HG03571 (cell line): Measurements from ENCODE around the gene ACIN1.

Experiments
- ATAC-seq: cut with Tn5 transposase; IDR thresholded peaks from one replicate; pipeline ENCODE4 v1.9.1; 2021; ENCODE audit not compliant: unreplicated experiment

ACIN1 gene

GRCh38 chr14:23060536-23061260 is 34.2 kb downstream of the ACIN1 start:
- no peak for ATAC-seq

- no peak for ATAC-seq
Observed at GRCh38 chr14:23058654-23059504, 36.1 kb downstream of the ACIN1 start.

GRCh38 chr14:23057757-23058653 is 36.9 kb downstream of the ACIN1 start:
- ATAC-seq: peak; percentile 57

GRCh38 chr14:23056956-23057756 is 37.8 kb downstream of the ACIN1 start, which contains the start of gene CDH24:
Gene CDH24, minus strand, starts transcription at chr14:23057520. Its CDS starts 1,787 bp downstream, at chr14:23055733.
- ATAC-seq: no peak

GRCh38 chr14:23056145-23056955 is 38.6 kb downstream of the ACIN1 start:
- ATAC-seq: peak; percentile 40

- ATAC-seq: no peak
Observed at GRCh38 chr14:23055621-23056144, 39.3 kb downstream of the ACIN1 start.

- ATAC-seq: no peak
Observed at GRCh38 chr14:23055147-23055550, 39.8 kb downstream of the ACIN1 start.

GRCh38 chr14:23054000-23054811 is 40.7 kb downstream of the ACIN1 start:
- no peak for ATAC-seq

- ATAC-seq: no peak
Observed at GRCh38 chr14:23053426-23053825, 41.5 kb downstream of the ACIN1 start.

- ATAC-seq: no peak
Observed at GRCh38 chr14:23052671-23053070, 42.3 kb downstream of the ACIN1 start.

- ATAC-seq: no peak
Observed at GRCh38 chr14:23052182-23052623, 42.7 kb downstream of the ACIN1 start.

- no peak for ATAC-seq
Observed at GRCh38 chr14:23051141-23052057, 43.5 kb downstream of the ACIN1 start.

GRCh38 chr14:23049011-23049410 is 45.9 kb downstream of the ACIN1 start:
- no peak for ATAC-seq

GRCh38 chr14:23047751-23048693 is 46.9 kb downstream of the ACIN1 start:
- ATAC-seq: no peak

GRCh38 chr14:23047034-23047634 is 47.8 kb downstream of the ACIN1 start:
- ATAC-seq: no peak
